CD4-positive, alpha-beta T cell (primary cell): ENCODE data around the gene YY1. TPM values are rescaled to one million over a fixed set of nuclear protein-coding genes. Genes with fewer than 3 reads are reported as not detected.
A peak's percentile ranks its signal among the peaks of the same experiment; 100 is the strongest.

Experiments
- ATAC-seq: fragments of 200-7000 bp; cut with Tn5 transposase; one replicate; pipeline ENCODE4 v1.10.0; 2022; ENCODE audit warnings: mild to moderate bottlenecking; ENCODE audit not compliant: poor library complexity
- CTCF ChIA-PET: fragments of 350-600 bp; sonication (Branson Sonifier 250); formaldehyde crosslinking; loops from one replicate; lab custom pipeline; 2021; ENCODE audit warnings: antibody characterized with exemption, inconsistent platforms; lab: Charles Lee
- POLR2A ChIA-PET: fragments of 350-600 bp; sonication (Branson Sonifier 250); formaldehyde crosslinking; loops from one replicate; lab custom pipeline; 2021; ENCODE audit warnings: antibody characterized with exemption, inconsistent platforms; lab: Charles Lee
- DNase-seq, 14 experiments: peaks; one replicate each; pipeline ENCODE4 v3.0.0-alpha.2; 2013 to 2020; ENCODE audit warnings: mixed read lengths in 2 of 14
- H3K27ac ChIP-seq, 2 donors: one replicate each; pipeline versions ENCODE4 v1.5.1 to v1.7.0; 2013; ENCODE audit warnings: low read length in 2 of 2, low read depth in 1 of 2, mild to moderate bottlenecking in 1 of 2
- H3K27me3 ChIP-seq, 2 experiments: 1 replicate in 1 of 2; 2 replicates in 1 of 2; pipeline versions ENCODE4 v1.6.1 to v1.7.0; 2013; ENCODE audit warnings: low read length in 2 of 2, control low read depth in 1 of 2, mild to moderate bottlenecking in 1 of 2, moderate library complexity in 1 of 2; ENCODE audit not compliant: insufficient read depth in 2 of 2, control insufficient read depth in 1 of 2
- H3K36me3 ChIP-seq: one replicate; pipeline ENCODE4 v1.6.1; 2013; ENCODE audit warnings: low read length, control low read depth; ENCODE audit not compliant: insufficient read depth
- H3K4me1 ChIP-seq: one replicate; pipeline ENCODE4 v1.6.1; 2013; ENCODE audit warnings: low read length, control low read depth; ENCODE audit not compliant: insufficient read depth
- H3K4me3 ChIP-seq: one replicate; pipeline ENCODE4 v1.5.1; 2013; ENCODE audit warnings: mild to moderate bottlenecking, low read length, moderate library complexity
- H3K9me3 ChIP-seq, 2 experiments: 1 replicate in 1 of 2; 2 replicates in 1 of 2; pipeline versions ENCODE4 v1.6.1 to v1.7.0; 2013; ENCODE audit warnings: low read length in 2 of 2, mild to moderate bottlenecking in 2 of 2, control low read depth in 1 of 2, moderate library complexity in 1 of 2; ENCODE audit not compliant: control insufficient read depth in 1 of 2, insufficient read depth in 1 of 2
- H3K27ac Mint-ChIP-seq: one replicate; pipeline ENCODE4 v1.8.0; 2020; ENCODE audit warnings: mixed read lengths
- H3K27me3 Mint-ChIP-seq: one replicate; pipeline ENCODE4 v1.8.0; 2021; ENCODE audit warnings: mixed read lengths
- H3K36me3 Mint-ChIP-seq: one replicate; pipeline ENCODE4 v1.8.0; 2021; ENCODE audit warnings: low read depth, mixed read lengths
- H3K4me1 Mint-ChIP-seq: one replicate; pipeline ENCODE4 v1.8.0; 2021; ENCODE audit warnings: low read depth, mixed read lengths
- H3K4me3 Mint-ChIP-seq: one replicate; pipeline ENCODE4 v1.8.0; 2020; ENCODE audit warnings: mild to moderate bottlenecking, mixed read lengths
- H3K9me3 Mint-ChIP-seq: one replicate; pipeline ENCODE4 v1.8.0; 2020; ENCODE audit warnings: mixed read lengths
- intact Hi-C, 2 experiments: fragments of 100-400 bp; cut with DNase I in 1 of 2; cut with micrococcal nuclease in 1 of 2; formaldehyde crosslinking; loops; one replicate each; pipeline versions ENCODE4 v1.15.1 to v1.9.0; 2023 to 2025; cut with DNase I, micrococcal nuclease
- total RNA-seq, 174 experiments: library from RNA in 2 of 174; stranded (reverse) in 2 of 174; gene quantifications; one replicate each; pipeline ENCODE4 v1.2.3 and lab custom pipeline; 2021 to 2026
- TF ChIP-seq, protein P1 (sequence below): fragments of 200-600 bp; IDR thresholded peaks from one replicate; pipeline ENCODE4 v1.8.0; 2022; ENCODE audit warnings: antibody characterized with exemption, mild to moderate bottlenecking

YY1 gene
- total RNA-seq, 2 experiments from 2014 or later: 68.9 to 70.4 TPM

DNA sequence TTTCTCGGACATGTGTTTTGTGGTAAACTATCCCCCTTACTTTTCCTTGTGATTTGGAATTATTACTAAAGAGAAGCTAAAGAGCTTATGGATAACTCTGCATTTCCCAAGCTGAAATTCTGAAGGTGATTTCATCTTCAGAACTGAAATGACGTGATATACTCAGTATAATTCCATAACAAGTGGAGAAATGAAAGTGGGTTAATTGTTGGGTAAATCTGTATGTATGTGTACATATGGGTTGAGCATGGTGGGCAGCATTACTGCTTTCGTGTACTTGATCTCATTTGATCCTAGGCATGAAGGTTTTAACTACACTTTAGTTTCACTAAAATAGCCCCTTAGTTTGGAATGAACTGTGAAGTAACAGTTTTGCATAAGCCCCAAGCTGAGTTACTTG is 4.1 kb downstream of the YY1 start:
- Mint-ChIP-seq H3K27me3 (no peaks in the 10 kb centered on the region), H3K9me3 (no peaks in the 10 kb centered on the region), H3K36me3 (peaks cover 35% of the 10 kb centered on the region), H3K4me3 (peak overlapping the region; percentile 81), H3K4me1 (peaks cover 62% of the 10 kb centered on the region), H3K27ac (peak overlapping the region; percentile 98)
- intact Hi-C loops: loop anchor here in 1 of 2 experiments (2.0 to 5.0 kb wide), 3 partner anchors 42 to 271 kb away; partner anchors contain the start of gene EVL
- no peak overlapping the region for H3K4me3 ChIP-seq
- no peaks in the 10 kb centered on the region for H3K9me3 ChIP-seq
- POLR2A ChIA-PET: interaction anchor here (5.0 kb wide), 1 partner anchor 20 kb away, joined by 69 read pairs; no protein-coding TSS in a partner anchor
- H3K36me3 ChIP-seq: peaks cover 4% of the 10 kb centered on the region
- DNase-seq (no peak), ATAC-seq (no peak)
- H3K27ac ChIP-seq: no peak overlapping the region
- CTCF ChIA-PET: interaction anchor here (0.9 to 1.3 kb wide), 3 partner anchors 34 to 135 kb away, joined by 3 to 4 read pairs (median 3); no protein-coding TSS in a partner anchor
- no peaks in the 10 kb centered on the region for H3K27me3 ChIP-seq
- H3K4me1 ChIP-seq: peaks cover 58% of the 10 kb centered on the region
- TF ChIP-seq, protein P1, sequence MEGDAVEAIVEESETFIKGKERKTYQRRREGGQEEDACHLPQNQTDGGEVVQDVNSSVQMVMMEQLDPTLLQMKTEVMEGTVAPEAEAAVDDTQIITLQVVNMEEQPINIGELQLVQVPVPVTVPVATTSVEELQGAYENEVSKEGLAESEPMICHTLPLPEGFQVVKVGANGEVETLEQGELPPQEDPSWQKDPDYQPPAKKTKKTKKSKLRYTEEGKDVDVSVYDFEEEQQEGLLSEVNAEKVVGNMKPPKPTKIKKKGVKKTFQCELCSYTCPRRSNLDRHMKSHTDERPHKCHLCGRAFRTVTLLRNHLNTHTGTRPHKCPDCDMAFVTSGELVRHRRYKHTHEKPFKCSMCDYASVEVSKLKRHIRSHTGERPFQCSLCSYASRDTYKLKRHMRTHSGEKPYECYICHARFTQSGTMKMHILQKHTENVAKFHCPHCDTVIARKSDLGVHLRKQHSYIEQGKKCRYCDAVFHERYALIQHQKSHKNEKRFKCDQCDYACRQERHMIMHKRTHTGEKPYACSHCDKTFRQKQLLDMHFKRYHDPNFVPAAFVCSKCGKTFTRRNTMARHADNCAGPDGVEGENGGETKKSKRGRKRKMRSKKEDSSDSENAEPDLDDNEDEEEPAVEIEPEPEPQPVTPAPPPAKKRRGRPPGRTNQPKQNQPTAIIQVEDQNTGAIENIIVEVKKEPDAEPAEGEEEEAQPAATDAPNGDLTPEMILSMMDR: no peak

DNA sequence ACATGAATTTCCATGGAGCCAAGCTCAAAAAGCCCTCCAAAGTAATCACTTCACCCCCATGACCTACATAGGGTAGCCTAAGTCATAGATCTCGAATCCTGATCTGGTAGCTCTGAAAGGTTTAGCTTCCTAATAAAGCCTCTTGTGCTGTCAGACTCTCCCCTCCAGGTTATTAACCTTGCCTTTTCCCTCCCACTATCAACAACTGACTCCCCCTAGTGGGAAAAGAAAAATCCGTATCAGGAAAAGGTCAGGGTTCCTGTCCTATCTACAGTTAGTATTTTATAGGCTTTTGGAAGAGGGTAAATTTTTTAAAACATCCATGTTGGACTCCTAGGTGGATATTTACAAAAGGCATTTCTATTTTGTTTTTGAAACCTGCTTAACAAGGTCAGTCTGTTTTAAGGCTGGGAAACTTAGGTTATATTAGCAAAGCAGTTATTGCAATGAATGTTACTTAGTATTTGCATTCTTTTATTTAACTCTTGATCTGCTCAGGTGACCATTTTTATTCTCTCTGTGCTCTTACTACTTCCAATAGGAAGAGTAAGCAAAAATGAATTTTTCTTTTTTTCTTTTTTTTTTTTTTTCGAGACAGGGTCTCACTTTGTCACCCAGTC is 8.0 kb downstream of the YY1 start:
- ChIA-PET POLR2A (interaction anchor here (0.6 to 1.8 kb wide), 4 partner anchors 10 to 164 kb away, joined by 3 to 6 read pairs (median 4); no protein-coding TSS in a partner anchor), CTCF (interaction anchor here (0.6 to 2.0 kb wide), 9 partner anchors 14 to 139 kb away, joined by 3 to 9 read pairs (median 3); a partner anchor contains a TSS)
- TF ChIP-seq, protein P1: peak; percentile 67
- Mint-ChIP-seq H3K27ac (peak overlapping the region; percentile 55), H3K9me3 (no peaks in the 10 kb centered on the region), H3K4me3 (peak overlapping the region; percentile 6), H3K27me3 (no peaks in the 10 kb centered on the region), H3K36me3 (peaks cover 23% of the 10 kb centered on the region), H3K4me1 (peaks cover 75% of the 10 kb centered on the region)
- Histone ChIP-seq H3K36me3 (peaks cover 7% of the 10 kb centered on the region), H3K27ac (no peak overlapping the region), H3K9me3 (no peaks in the 10 kb centered on the region), H3K4me3 (no peak overlapping the region), H3K4me1 (peaks cover 83% of the 10 kb centered on the region), H3K27me3 (no peaks in the 10 kb centered on the region)
- peak; percentile 65 for ATAC-seq
- intact Hi-C loops: loop anchor here (2.0 to 5.0 kb wide), 3 partner anchors 14 to 265 kb away; no protein-coding TSS in a partner anchor
- DNase-seq: peak in 3 of 14 experiments; percentile 65 to 72 (median 69)

DNA sequence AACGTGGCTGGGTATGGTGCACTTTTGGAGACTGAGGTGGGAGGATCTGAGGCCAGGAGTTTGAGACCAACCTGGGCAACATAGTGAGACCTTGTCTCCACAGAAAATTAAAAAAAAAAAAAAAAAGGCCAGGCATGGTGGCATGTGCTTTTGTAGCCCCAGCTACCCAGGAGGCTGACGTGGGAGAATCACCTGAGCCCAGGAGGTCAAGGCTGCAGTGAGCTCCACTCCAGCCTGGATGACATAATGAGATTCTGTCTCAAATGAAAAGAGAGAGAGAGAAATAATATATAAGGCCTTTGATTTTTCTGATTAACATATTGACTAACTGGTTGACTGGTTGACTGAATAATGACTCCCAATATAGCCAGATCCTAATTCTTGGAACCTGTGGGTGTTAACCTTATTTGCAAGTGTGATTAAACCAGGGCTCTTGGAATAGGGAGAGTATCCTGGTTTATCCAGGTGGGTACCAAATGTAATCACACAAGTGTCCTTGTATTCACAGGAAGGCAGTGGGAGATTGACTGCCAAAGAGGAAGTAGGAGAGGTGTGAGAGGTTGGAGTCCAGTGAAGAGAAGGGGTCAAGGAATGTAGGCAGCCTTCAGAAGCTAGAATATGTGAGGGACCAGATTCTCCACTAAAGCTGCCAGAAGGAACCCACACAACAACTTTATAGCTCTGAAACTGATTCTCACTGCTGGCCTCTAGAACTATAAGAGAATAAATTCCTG is 12.0 kb downstream of the YY1 start:
- POLR2A ChIA-PET: interaction anchor here (0.7 to 1.0 kb wide), 2 partner anchors 21 to 1339 kb away, joined by 3 read pairs; no protein-coding TSS in a partner anchor
- H3K27ac Mint-ChIP-seq: peak overlapping the region; percentile 48

More for the DNA sequence above, 12.0 kb downstream of the YY1 start:
- H3K4me3 Mint-ChIP-seq: peak overlapping the region; percentile 22
- H3K9me3 Mint-ChIP-seq: no peaks in the 10 kb centered on the region
- peaks cover 6% of the 10 kb centered on the region for H3K36me3 ChIP-seq
- no peak overlapping the region for H3K27ac ChIP-seq
- no peaks in the 10 kb centered on the region for H3K27me3 ChIP-seq
- TF ChIP-seq, protein P1: no peak
- intact Hi-C loops: no loop called here
- no peak overlapping the region for H3K4me3 ChIP-seq
- DNase-seq: no peak
- H3K36me3 Mint-ChIP-seq: peaks cover 16% of the 10 kb centered on the region
- H3K4me1 ChIP-seq: peaks cover 82% of the 10 kb centered on the region
- H3K27me3 Mint-ChIP-seq: no peaks in the 10 kb centered on the region
- peaks cover 77% of the 10 kb centered on the region for H3K4me1 Mint-ChIP-seq
- no peaks in the 10 kb centered on the region for H3K9me3 ChIP-seq
- CTCF ChIA-PET: interaction anchor here (0.7 kb wide), 1 partner anchor 19 kb away, joined by 3 read pairs; no protein-coding TSS in a partner anchor
- ATAC-seq: no peak
